Left forelimb (tissue), 1 donor: ENCODE data around the gene EPHB2.
"Not testable (repeated sequence)": the region's sequence is repeated elsewhere in the genome, so short reads cannot be mapped to it uniquely, and the experiment has no call there.

ENCODE experiments used
- DNase-seq: peaks from one replicate; pipeline ENCODE4 v3.0.0-alpha.2; 2018; ENCODE audit warnings: low spot score

Gene EPHB2

GRCh38 chr1:22838965-22839364, 128.3 kb downstream of the EPHB2 start:
- no peak for DNase-seq

GRCh38 chr1:22839806-22840205, 129.2 kb downstream of the EPHB2 start:
- no peak for DNase-seq

- no peak for DNase-seq
These were observed 130.5 kb downstream of the EPHB2 start for GRCh38 chr1:22841142-22841541.

- no peak for DNase-seq
These were observed 131.2 kb downstream of the EPHB2 start for GRCh38 chr1:22841860-22842281.

GRCh38 chr1:22843441-22844183, 133.0 kb downstream of the EPHB2 start:
- not testable (repeated sequence) for DNase-seq

- DNase-seq: no peak
These were observed 134.0 kb downstream of the EPHB2 start for GRCh38 chr1:22844621-22845020.

- DNase-seq: no peak
These were observed 134.8 kb downstream of the EPHB2 start for GRCh38 chr1:22845398-22845935.

- no peak for DNase-seq
These were observed 135.8 kb downstream of the EPHB2 start for GRCh38 chr1:22846458-22846857.

- DNase-seq: no peak
These were observed 136.6 kb downstream of the EPHB2 start for GRCh38 chr1:22847249-22847648.

GRCh38 chr1:22847709-22848108, 137.1 kb downstream of the EPHB2 start:
- no peak for DNase-seq

GRCh38 chr1:22848405-22848804, 137.8 kb downstream of the EPHB2 start:
- no peak for DNase-seq

GRCh38 chr1:22849770-22850169, 139.1 kb downstream of the EPHB2 start:
- DNase-seq: no peak

- DNase-seq: no peak
These were observed 139.6 kb downstream of the EPHB2 start for GRCh38 chr1:22850281-22850680.

- no peak for DNase-seq
These were observed 140.0 kb downstream of the EPHB2 start for GRCh38 chr1:22850681-22851080.

GRCh38 chr1:22851517-22851916, 140.9 kb downstream of the EPHB2 start:
- no peak for DNase-seq

- no peak for DNase-seq
These were observed 141.6 kb downstream of the EPHB2 start for GRCh38 chr1:22852144-22852655.

GRCh38 chr1:22853651-22854185, 143.1 kb downstream of the EPHB2 start:
- no peak for DNase-seq

GRCh38 chr1:22854688-22855565, 144.3 kb downstream of the EPHB2 start:
- no peak for DNase-seq

- DNase-seq: no peak
These were observed 145.3 kb downstream of the EPHB2 start for GRCh38 chr1:22855668-22856606.

GRCh38 chr1:22857661-22858060, 147.0 kb downstream of the EPHB2 start:
- DNase-seq: no peak

- no peak for DNase-seq
These were observed 149.8 kb downstream of the EPHB2 start for GRCh38 chr1:22860414-22860800.
